Measurements from ENCODE around the gene ASAP2. TPM values are rescaled to one million over a fixed set of nuclear protein-coding genes. Genes with fewer than 3 reads are reported as not detected.

ASAP2 gene
- total RNA-seq, 3 donors from 2014 or later, result 50.4 to 84.1 (median 50.5) TPM

GRCh38 chr2:9241233-9241632, 34.6 kb downstream of the ASAP2 start:
- Histone ChIP-seq H3K4me1 (ENCODE audit: low read depth) (peaks cover 17% of the 10 kb centered on the region), H3K36me3 (ENCODE audit: low read depth) (no peaks in the 10 kb centered on the region), H3K4me3 (no peak overlapping the region), H3K9me3 (no peaks in the 10 kb centered on the region)
- ATAC-seq (no peak), DNase-seq (no peak)
- intact Hi-C loops (cut with DNase I, micrococcal nuclease), result no loop called here
- TF ChIP-seq CTCF (IDR thresholded peaks at IDR 0.05), result no peak

- DNase-seq (no peak), ATAC-seq (no peak)
- H3K9me3 ChIP-seq, result no peaks in the 10 kb centered on the region
- TF ChIP-seq CTCF (IDR thresholded peaks at IDR 0.05), result no peak
- no peaks in the 10 kb centered on the region for H3K36me3 ChIP-seq (ENCODE audit: low read depth)
- H3K4me1 ChIP-seq (ENCODE audit: low read depth), result peaks cover 38% of the 10 kb centered on the region
- intact Hi-C loops (cut with DNase I, micrococcal nuclease), result no loop called here
- H3K4me3 ChIP-seq, result no peak overlapping the region
These were observed 36.7 kb downstream of the ASAP2 start for GRCh38 chr2:9243357-9243756.

GRCh38 chr2:9244985-9245544, 38.5 kb downstream of the ASAP2 start:
- H3K4me1 ChIP-seq (ENCODE audit: low read depth), result peaks cover 55% of the 10 kb centered on the region
- DNase-seq (peak in 1 of 3 donors; percentile 59), ATAC-seq (peak; percentile 63)
- TF ChIP-seq CTCF (IDR thresholded peaks at IDR 0.05), result no peak
- H3K36me3 ChIP-seq (ENCODE audit: low read depth), result no peaks in the 10 kb centered on the region
- H3K9me3 ChIP-seq, result no peaks in the 10 kb centered on the region
- H3K4me3 ChIP-seq, result no peak overlapping the region
- intact Hi-C loops (cut with DNase I, micrococcal nuclease), result no loop called here

GRCh38 chr2:9247177-9247576, 40.6 kb downstream of the ASAP2 start:
- no peaks in the 10 kb centered on the region for H3K36me3 ChIP-seq (ENCODE audit: low read depth)
- no peak overlapping the region for H3K4me3 ChIP-seq
- ATAC-seq (no peak), DNase-seq (no peak)
- H3K9me3 ChIP-seq, result no peaks in the 10 kb centered on the region
- intact Hi-C loops (cut with DNase I, micrococcal nuclease), result no loop called here
- peaks cover 64% of the 10 kb centered on the region for H3K4me1 ChIP-seq (ENCODE audit: low read depth)
- no peak for TF ChIP-seq CTCF (IDR thresholded peaks at IDR 0.05)

- TF ChIP-seq CTCF (IDR thresholded peaks at IDR 0.05), result peak; percentile 7
- Histone ChIP-seq H3K4me1 (ENCODE audit: low read depth) (peaks cover 66% of the 10 kb centered on the region), H3K36me3 (ENCODE audit: low read depth) (no peaks in the 10 kb centered on the region), H3K4me3 (no peak overlapping the region), H3K9me3 (no peaks in the 10 kb centered on the region)
- ATAC-seq (peak; percentile 48), DNase-seq (peak in 1 of 3 donors; percentile 68)
- intact Hi-C loops (cut with DNase I, micrococcal nuclease), result no loop called here
These were observed 41.2 kb downstream of the ASAP2 start for GRCh38 chr2:9247786-9248185.

GRCh38 chr2:9248363-9248762, 41.8 kb downstream of the ASAP2 start:
- H3K9me3 ChIP-seq, result no peaks in the 10 kb centered on the region
- no peaks in the 10 kb centered on the region for H3K36me3 ChIP-seq (ENCODE audit: low read depth)
- no peak for TF ChIP-seq CTCF (IDR thresholded peaks at IDR 0.05)
- ATAC-seq, result peak; percentile 42
- intact Hi-C loops (cut with DNase I, micrococcal nuclease), result no loop called here
- no peak overlapping the region for H3K4me3 ChIP-seq
- DNase-seq, result no peak
- peaks cover 66% of the 10 kb centered on the region for H3K4me1 ChIP-seq (ENCODE audit: low read depth)

Data from mucosa of descending colon (tissue), 3 donors.